Measurements from ENCODE around the gene LAT.

The LAT gene

DNA sequence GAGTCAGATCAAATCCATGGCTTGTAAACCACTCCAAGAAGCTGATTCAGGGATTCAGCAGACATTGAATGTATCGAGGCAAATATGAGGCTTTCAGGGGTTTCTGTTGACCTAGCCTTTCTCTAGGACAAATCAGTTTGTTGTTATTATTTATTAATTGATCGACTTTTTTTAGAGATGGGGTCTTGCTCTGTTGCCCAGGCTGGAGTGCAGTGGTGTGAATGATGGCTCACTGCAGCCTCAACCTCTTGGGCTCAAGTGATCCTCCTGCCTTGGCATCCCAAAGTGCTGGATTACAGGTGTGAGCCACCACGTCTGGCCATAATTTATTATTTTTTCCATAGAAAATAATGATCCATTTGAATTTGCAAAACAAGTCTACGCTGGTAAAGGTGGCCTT lies 27.0 kb downstream of the LAT start:
- H2AK5ac ChIP-seq (ENCODE audit: low read depth, low read length) = no peak overlapping the region
- no peak overlapping the region for H3K27ac ChIP-seq (replicated peaks; ENCODE audit: low read length)
- no peak overlapping the region for H3K4me2 ChIP-seq (ENCODE audit: insufficient read depth, low read length, poor library complexity, severe bottlenecking)
- DNase-seq (ENCODE audit: low spot score) = no peak
- H3K79me1 ChIP-seq (ENCODE audit: low read depth, low read length) = peaks cover 5% of the 10 kb centered on the region
- no peak overlapping the region for H3K23ac ChIP-seq (ENCODE audit: low read depth, low read length, poor library complexity)
- H3K9me3 ChIP-seq (replicated peaks in 1 of 2; ENCODE audit: control insufficient read depth in 2 of 2, insufficient read depth in 1 of 2, low read depth in 1 of 2, low read length in 2 of 2) = no peaks in the 10 kb centered on the region
- H3K9ac ChIP-seq (ENCODE audit: low read depth, low read length, poor library complexity) = no peak overlapping the region
- H2AFZ ChIP-seq (ENCODE audit: low read length) = no peak overlapping the region
- H3K14ac ChIP-seq (ENCODE audit: low read length) = no peak overlapping the region
- H2BK5ac ChIP-seq (ENCODE audit: low read length) = no peak overlapping the region
- peaks cover 0 to 4% (median 0%) of the 10 kb centered on the region in 3 experiments for H3K27me3 ChIP-seq (ENCODE audit: control insufficient read depth in 3 of 3, insufficient read depth in 3 of 3, low read depth in 1 of 3, low read length in 3 of 3)
- H2BK120ac ChIP-seq (ENCODE audit: low read depth, low read length) = no peak overlapping the region
- H2BK12ac ChIP-seq (ENCODE audit: low read length) = no peak overlapping the region
- H3K36me3 ChIP-seq (replicated peaks in 1 of 2; ENCODE audit: control insufficient read depth in 2 of 2, insufficient read depth in 2 of 2, low read length in 2 of 2) = no peaks in the 10 kb centered on the region
- H4K91ac ChIP-seq (ENCODE audit: low read depth, low read length, poor library complexity) = no peak overlapping the region
- no CpG with 5 or more reads among the region's 4 CpGs for WGBS, 2 donors (ENCODE audit: extremely low coverage in 2 of 2, insufficient read length in 2 of 2, insufficient replicate concordance in 1 of 2)
- no peak overlapping the region for H2BK15ac ChIP-seq (ENCODE audit: low read length)
- no peak overlapping the region for H3K4me3 ChIP-seq (ENCODE audit: low read length in 2 of 2)
- H3K4me1 ChIP-seq (ENCODE audit: control insufficient read depth in 2 of 2, insufficient read depth in 1 of 2, low read depth in 1 of 2, low read length in 2 of 2) = no peaks in the 10 kb centered on the region
- no peak overlapping the region for H4K8ac ChIP-seq (ENCODE audit: low read depth, low read length)
- H3K4ac ChIP-seq (ENCODE audit: low read length) = no peak overlapping the region
- H3K18ac ChIP-seq (ENCODE audit: low read length) = no peak overlapping the region

DNA sequence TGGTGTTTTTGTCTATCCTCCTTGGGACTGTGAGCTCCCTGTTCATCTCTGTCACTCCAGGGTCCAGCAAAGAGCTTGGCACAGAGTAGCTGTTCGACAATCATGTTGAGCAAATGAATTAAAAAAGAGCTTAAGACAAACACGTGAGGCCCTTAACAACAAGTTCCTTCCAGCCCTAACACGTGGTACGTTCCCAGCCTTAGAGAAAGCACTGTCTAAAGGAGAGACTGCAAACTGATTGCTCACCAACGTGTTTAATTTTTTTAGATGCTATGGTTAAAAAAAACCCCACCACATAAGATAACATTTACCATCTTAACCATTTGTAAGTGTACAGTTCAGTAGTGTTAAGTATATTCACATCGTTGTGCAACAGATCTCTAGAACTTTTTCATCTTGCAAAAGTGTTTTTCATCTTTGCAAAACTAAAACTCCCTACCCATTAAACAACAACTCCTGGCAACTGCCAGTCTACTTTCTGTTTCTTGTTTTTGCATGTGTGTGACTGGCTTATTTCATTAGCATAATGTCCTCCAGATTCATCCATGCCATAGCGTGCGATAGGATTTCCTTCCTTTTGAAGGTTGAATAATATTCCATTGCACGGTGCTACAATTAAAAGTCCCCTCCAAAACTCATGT lies 28.2 kb downstream of the LAT start:
- Histone ChIP-seq H3K9me3 (replicated peaks in 1 of 2; ENCODE audit: control insufficient read depth in 2 of 2, insufficient read depth in 1 of 2, low read depth in 1 of 2, low read length in 2 of 2) (no peaks in the 10 kb centered on the region), H4K8ac (ENCODE audit: low read depth, low read length) (no peak overlapping the region), H4K91ac (ENCODE audit: low read depth, low read length, poor library complexity) (no peak overlapping the region), H2BK5ac (ENCODE audit: low read length) (no peak overlapping the region), H3K4me2 (ENCODE audit: insufficient read depth, low read length, poor library complexity, severe bottlenecking) (no peak overlapping the region), H3K27me3 (ENCODE audit: control insufficient read depth in 3 of 3, insufficient read depth in 3 of 3, low read depth in 1 of 3, low read length in 3 of 3) (peaks cover 0 to 3% (median 0%) of the 10 kb centered on the region in 3 experiments), H2BK120ac (ENCODE audit: low read depth, low read length) (no peak overlapping the region), H3K27ac (replicated peaks; ENCODE audit: low read length) (no peak overlapping the region), H3K23ac (ENCODE audit: low read depth, low read length, poor library complexity) (no peak overlapping the region), H3K36me3 (replicated peaks in 1 of 2; ENCODE audit: control insufficient read depth in 2 of 2, insufficient read depth in 2 of 2, low read length in 2 of 2) (no peaks in the 10 kb centered on the region), H3K4me1 (ENCODE audit: control insufficient read depth in 2 of 2, insufficient read depth in 1 of 2, low read depth in 1 of 2, low read length in 2 of 2) (no peaks in the 10 kb centered on the region), H2AFZ (ENCODE audit: low read length) (no peak overlapping the region), H2BK12ac (ENCODE audit: low read length) (no peak overlapping the region), H3K18ac (ENCODE audit: low read length) (no peak overlapping the region), H3K79me1 (ENCODE audit: low read depth, low read length) (peaks cover 5% of the 10 kb centered on the region), H3K14ac (ENCODE audit: low read length) (no peak overlapping the region), H3K4me3 (ENCODE audit: low read length in 2 of 2) (no peak overlapping the region), H2AK5ac (ENCODE audit: low read depth, low read length) (no peak overlapping the region), H2BK15ac (ENCODE audit: low read length) (no peak overlapping the region), H3K9ac (ENCODE audit: low read depth, low read length, poor library complexity) (no peak overlapping the region), H3K4ac (ENCODE audit: low read length) (no peak overlapping the region)
- no CpG with 5 or more reads among the region's 9 CpGs for WGBS, 2 donors (ENCODE audit: extremely low coverage in 2 of 2, insufficient read length in 2 of 2, insufficient replicate concordance in 1 of 2)
- DNase-seq (ENCODE audit: low spot score) = no peak

DNA sequence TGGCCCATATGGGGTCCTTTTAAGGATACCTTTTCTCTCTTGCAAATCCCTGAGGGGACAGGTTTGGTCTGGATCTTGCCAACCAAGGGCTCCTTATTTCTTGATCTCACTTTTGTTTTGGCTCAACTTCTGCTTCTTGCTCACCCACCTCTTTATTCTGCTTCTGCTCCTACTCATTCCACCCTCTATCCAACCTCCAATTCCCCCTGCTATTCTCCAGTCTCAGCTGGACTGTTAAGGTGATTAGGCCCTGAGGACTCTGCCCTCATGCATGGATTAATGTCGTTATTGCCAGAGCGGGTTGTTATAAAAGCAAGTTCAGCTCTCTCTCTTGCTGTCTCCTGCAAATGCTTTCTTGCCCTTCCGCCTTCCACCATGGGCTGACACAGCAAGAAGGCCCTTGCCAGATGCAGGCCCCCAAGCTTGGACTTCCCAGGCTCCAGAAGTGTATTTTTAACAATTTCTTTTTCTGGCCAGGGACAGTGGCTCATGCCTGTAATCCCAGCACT lies 29.8 kb downstream of the LAT start:
- no peak overlapping the region for H3K27ac ChIP-seq (replicated peaks; ENCODE audit: low read length)
- H3K14ac ChIP-seq (ENCODE audit: low read length) = no peak overlapping the region
- no peak overlapping the region for H3K9ac ChIP-seq (ENCODE audit: low read depth, low read length, poor library complexity)
- no peak overlapping the region for H2BK120ac ChIP-seq (ENCODE audit: low read depth, low read length)
- no peak for DNase-seq (ENCODE audit: low spot score)
- H2AK5ac ChIP-seq (ENCODE audit: low read depth, low read length) = no peak overlapping the region
- no peaks in the 10 kb centered on the region for H3K9me3 ChIP-seq (replicated peaks in 1 of 2; ENCODE audit: control insufficient read depth in 2 of 2, insufficient read depth in 1 of 2, low read depth in 1 of 2, low read length in 2 of 2)
- no peak overlapping the region for H3K4ac ChIP-seq (ENCODE audit: low read length)
- no peaks in the 10 kb centered on the region for H3K4me1 ChIP-seq (ENCODE audit: control insufficient read depth in 2 of 2, insufficient read depth in 1 of 2, low read depth in 1 of 2, low read length in 2 of 2)
- H4K91ac ChIP-seq (ENCODE audit: low read depth, low read length, poor library complexity) = no peak overlapping the region
- H2BK5ac ChIP-seq (ENCODE audit: low read length) = no peak overlapping the region
- H3K4me3 ChIP-seq (ENCODE audit: low read length in 2 of 2) = no peak overlapping the region
- WGBS, 2 donors (ENCODE audit: extremely low coverage in 2 of 2, insufficient read length in 2 of 2, insufficient replicate concordance in 1 of 2) = no CpG with 5 or more reads among the region's 3 CpGs
- H3K4me2 ChIP-seq (ENCODE audit: insufficient read depth, low read length, poor library complexity, severe bottlenecking) = no peak overlapping the region
- no peak overlapping the region for H3K23ac ChIP-seq (ENCODE audit: low read depth, low read length, poor library complexity)
- no peak overlapping the region for H4K8ac ChIP-seq (ENCODE audit: low read depth, low read length)
- H3K36me3 ChIP-seq (replicated peaks in 1 of 2; ENCODE audit: control insufficient read depth in 2 of 2, insufficient read depth in 2 of 2, low read length in 2 of 2) = no peaks in the 10 kb centered on the region
- H2BK12ac ChIP-seq (ENCODE audit: low read length) = no peak overlapping the region
- H2AFZ ChIP-seq (ENCODE audit: low read length) = no peak overlapping the region
- H2BK15ac ChIP-seq (ENCODE audit: low read length) = no peak overlapping the region
- H3K18ac ChIP-seq (ENCODE audit: low read length) = no peak overlapping the region
- H3K79me1 ChIP-seq (ENCODE audit: low read depth, low read length) = peaks cover 5% of the 10 kb centered on the region
- H3K27me3 ChIP-seq (ENCODE audit: control insufficient read depth in 3 of 3, insufficient read depth in 3 of 3, low read depth in 1 of 3, low read length in 3 of 3) = no peaks in the 10 kb centered on the region

DNA sequence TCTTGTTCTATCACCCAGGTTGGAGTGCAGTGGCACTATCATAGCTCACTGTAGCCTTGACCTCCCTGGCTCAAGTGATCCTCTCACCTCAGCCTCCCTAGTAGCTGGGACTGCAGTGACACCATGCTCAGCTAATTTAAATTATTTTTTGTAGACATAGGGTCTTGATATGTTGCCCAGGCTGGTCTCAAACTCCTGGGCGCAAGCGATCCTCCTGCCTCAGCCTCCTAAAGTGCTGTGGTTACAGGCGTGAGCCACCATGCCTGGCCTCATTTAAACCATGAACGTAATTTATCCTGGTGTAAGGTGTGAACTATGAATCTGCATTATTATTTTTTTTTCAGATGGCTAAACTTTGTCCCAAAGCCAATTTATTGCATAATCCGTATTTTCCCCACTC lies 37.3 kb downstream of the LAT start:
- Histone ChIP-seq H3K4me1 (ENCODE audit: control insufficient read depth in 2 of 2, insufficient read depth in 1 of 2, low read depth in 1 of 2, low read length in 2 of 2) (peaks cover 0 to 3% of the 10 kb centered on the region in 2 donors), H3K18ac (ENCODE audit: low read length) (no peak overlapping the region), H3K79me1 (ENCODE audit: low read depth, low read length) (no peaks in the 10 kb centered on the region), H2AFZ (ENCODE audit: low read length) (no peak overlapping the region), H4K91ac (ENCODE audit: low read depth, low read length, poor library complexity) (no peak overlapping the region), H2BK15ac (ENCODE audit: low read length) (no peak overlapping the region), H3K9me3 (replicated peaks in 1 of 2; ENCODE audit: control insufficient read depth in 2 of 2, insufficient read depth in 1 of 2, low read depth in 1 of 2, low read length in 2 of 2) (no peaks in the 10 kb centered on the region), H3K14ac (ENCODE audit: low read length) (no peak overlapping the region), H3K9ac (ENCODE audit: low read depth, low read length, poor library complexity) (no peak overlapping the region), H3K27ac (replicated peaks; ENCODE audit: low read length) (no peak overlapping the region), H3K36me3 (replicated peaks in 1 of 2; ENCODE audit: control insufficient read depth in 2 of 2, insufficient read depth in 2 of 2, low read length in 2 of 2) (no peaks in the 10 kb centered on the region), H3K27me3 (ENCODE audit: control insufficient read depth in 3 of 3, insufficient read depth in 3 of 3, low read depth in 1 of 3, low read length in 3 of 3) (peaks cover 0 to 12% (median 0%) of the 10 kb centered on the region in 3 experiments), H2BK5ac (ENCODE audit: low read length) (no peak overlapping the region), H2BK12ac (ENCODE audit: low read length) (no peak overlapping the region), H3K4me3 (ENCODE audit: low read length in 2 of 2) (no peak overlapping the region), H2BK120ac (ENCODE audit: low read depth, low read length) (no peak overlapping the region), H3K23ac (ENCODE audit: low read depth, low read length, poor library complexity) (no peak overlapping the region), H2AK5ac (ENCODE audit: low read depth, low read length) (no peak overlapping the region), H3K4me2 (ENCODE audit: insufficient read depth, low read length, poor library complexity, severe bottlenecking) (no peak overlapping the region), H3K4ac (ENCODE audit: low read length) (no peak overlapping the region), H4K8ac (ENCODE audit: low read depth, low read length) (no peak overlapping the region)
- DNase-seq (ENCODE audit: low spot score) = no peak
- no CpG with 5 or more reads among the region's 5 CpGs for WGBS, 2 donors (ENCODE audit: extremely low coverage in 2 of 2, insufficient read length in 2 of 2, insufficient replicate concordance in 1 of 2)
